ENCODE data around the gene CMTR1.
"Not testable (repeated sequence)": the region's sequence is repeated elsewhere in the genome, so short reads cannot be mapped to it uniquely, and the experiment has no call there.

The CMTR1 gene

GRCh38 chr6:37429352-37429750 lies 3.7 kb upstream of the CMTR1 start:
- DNase-seq, result peak; percentile 24
- in situ Hi-C loops (cut with MboI; ENCODE audit: low pct_unique_long_range_greater_than_20kb, low sequenced_read_pairs), result no loop called here

- in situ Hi-C loops (cut with MboI; ENCODE audit: low pct_unique_long_range_greater_than_20kb, low sequenced_read_pairs), result no loop called here
Observed at GRCh38 chr6:37432590-37432915, 468 bp upstream of the CMTR1 start.

GRCh38 chr6:37433657-37434271 lies 743 bp downstream of the CMTR1 start:
- in situ Hi-C loops (cut with MboI; ENCODE audit: low pct_unique_long_range_greater_than_20kb, low sequenced_read_pairs), result no loop called here
- DNase-seq, result peak; percentile 43

More at GRCh38 chr6:37432590-37432915, 468 bp upstream of the CMTR1 start:
- no peak for DNase-seq

- no peak for DNase-seq
- in situ Hi-C loops (cut with MboI; ENCODE audit: low pct_unique_long_range_greater_than_20kb, low sequenced_read_pairs), result no loop called here
Observed at GRCh38 chr6:37435373-37435772, 2.4 kb downstream of the CMTR1 start.

GRCh38 chr6:37435816-37436215 lies 2.8 kb downstream of the CMTR1 start:
- in situ Hi-C loops (cut with MboI; ENCODE audit: low pct_unique_long_range_greater_than_20kb, low sequenced_read_pairs), result no loop called here
- no peak for DNase-seq

- in situ Hi-C loops (cut with MboI; ENCODE audit: low pct_unique_long_range_greater_than_20kb, low sequenced_read_pairs), result no loop called here
- no peak for DNase-seq
Observed at GRCh38 chr6:37438930-37439329, 5.9 kb downstream of the CMTR1 start.

GRCh38 chr6:37441651-37442050 lies 8.6 kb downstream of the CMTR1 start:
- in situ Hi-C loops (cut with MboI; ENCODE audit: low pct_unique_long_range_greater_than_20kb, low sequenced_read_pairs), result no loop called here
- DNase-seq, result no peak

- in situ Hi-C loops (cut with MboI; ENCODE audit: low pct_unique_long_range_greater_than_20kb, low sequenced_read_pairs), result no loop called here
- no peak for DNase-seq
Observed at GRCh38 chr6:37442416-37443215, 9.6 kb downstream of the CMTR1 start.

- DNase-seq; in situ Hi-C loops (cut with MboI; ENCODE audit: low pct_unique_long_range_greater_than_20kb, low sequenced_read_pairs): not testable (repeated sequence)
Observed at GRCh38 chr6:37443216-37443542, 10.2 kb downstream of the CMTR1 start.

GRCh38 chr6:37449984-37450383 lies 17.0 kb downstream of the CMTR1 start:
- in situ Hi-C loops (cut with MboI; ENCODE audit: low pct_unique_long_range_greater_than_20kb, low sequenced_read_pairs), result no loop called here
- DNase-seq, result no peak

GRCh38 chr6:37451441-37452193 lies 18.6 kb downstream of the CMTR1 start:
- in situ Hi-C loops (cut with MboI; ENCODE audit: low pct_unique_long_range_greater_than_20kb, low sequenced_read_pairs), result no loop called here

GRCh38 chr6:37452522-37452921 lies 19.5 kb downstream of the CMTR1 start:
- no peak for DNase-seq
- in situ Hi-C loops (cut with MboI; ENCODE audit: low pct_unique_long_range_greater_than_20kb, low sequenced_read_pairs), result no loop called here

More at GRCh38 chr6:37451441-37452193, 18.6 kb downstream of the CMTR1 start:
- no peak for DNase-seq

- in situ Hi-C loops (cut with MboI; ENCODE audit: low pct_unique_long_range_greater_than_20kb, low sequenced_read_pairs), result no loop called here
- DNase-seq, result no peak
Observed at GRCh38 chr6:37454420-37455140, 21.6 kb downstream of the CMTR1 start.

- in situ Hi-C loops (cut with MboI; ENCODE audit: low pct_unique_long_range_greater_than_20kb, low sequenced_read_pairs), result no loop called here
- DNase-seq, result no peak
Observed at GRCh38 chr6:37456126-37456525, 23.1 kb downstream of the CMTR1 start.

GRCh38 chr6:37456816-37457560 lies 24.0 kb downstream of the CMTR1 start:
- in situ Hi-C loops (cut with MboI; ENCODE audit: low pct_unique_long_range_greater_than_20kb, low sequenced_read_pairs), result no loop called here
- DNase-seq, result no peak

- in situ Hi-C loops (cut with MboI; ENCODE audit: low pct_unique_long_range_greater_than_20kb, low sequenced_read_pairs), result no loop called here
- DNase-seq, result peak; percentile 74
Observed at GRCh38 chr6:37459981-37460800, 27.2 kb downstream of the CMTR1 start.

- in situ Hi-C loops (cut with MboI; ENCODE audit: low pct_unique_long_range_greater_than_20kb, low sequenced_read_pairs), result no loop called here
Observed at GRCh38 chr6:37460805-37461204, 27.8 kb downstream of the CMTR1 start.

GRCh38 chr6:37463110-37463509 lies 30.1 kb downstream of the CMTR1 start:
- DNase-seq, result no peak
- in situ Hi-C loops (cut with MboI; ENCODE audit: low pct_unique_long_range_greater_than_20kb, low sequenced_read_pairs), result no loop called here

More at GRCh38 chr6:37460805-37461204, 27.8 kb downstream of the CMTR1 start:
- DNase-seq, result peak; percentile 8

Measured in KBM-7 (cell line).